Body of pancreas (tissue), 4 donors: ENCODE results near the gene NME4.

Experiments
- CTCF ChIP-seq, 7 experiments: fragments of 450-650 bp in 4 of 7; fragments of 200-600 bp in 3 of 7; sonication (generic) in 3 of 7; IDR thresholded peaks; one replicate each; pipeline ENCODE4 v1.5.1; 2016 to 2019; ENCODE audit warnings: antibody characterized with exemption in 7 of 7
- POLR2A ChIP-seq, 3 donors: fragments of 450-650 bp; IDR thresholded peaks; one replicate each; pipeline ENCODE4 v1.6.1; 2016; ENCODE audit warnings: antibody characterized with exemption in 3 of 3, mild to moderate bottlenecking in 2 of 3

GRCh38 chr16:426115-426905 lies 29.3 kb downstream of the NME4 start:
- peak; percentile 44 to 63 (median 54) for TF ChIP-seq POLR2A (IDR thresholded peaks at IDR 0.05)
- peak in 3 of 7 experiments; percentile 6 to 21 (median 19) for TF ChIP-seq CTCF (IDR thresholded peaks at IDR 0.05)
